Left forelimb (tissue), 1 donor: Measurements from ENCODE around the gene RAD51C.
"Not testable (repeated sequence)": the region's sequence is repeated elsewhere in the genome, so short reads cannot be mapped to it uniquely, and the experiment has no call there.

Source experiments
- DNase-seq: peaks from one replicate; pipeline ENCODE4 v3.0.0-alpha.2; 2018; ENCODE audit warnings: low spot score

Gene RAD51C

GRCh38 chr17:58692239-58693055 lies at the start of gene RAD51C:
Gene RAD51C, plus strand, starts transcription at chr17:58692602. Its CDS starts 42 bp downstream, at chr17:58692644.
- peak; percentile 89 for DNase-seq

GRCh38 chr17:58643147-58643546 lies 49.3 kb upstream of the RAD51C start:
- no peak for DNase-seq

- DNase-seq = no peak
Observed at GRCh38 chr17:58648236-58648635, 44.2 kb upstream of the RAD51C start.

GRCh38 chr17:58657962-58658803 lies 34.2 kb upstream of the RAD51C start:
- DNase-seq = not testable (repeated sequence)

GRCh38 chr17:58658804-58659713 lies 33.3 kb upstream of the RAD51C start:
- DNase-seq = peak; percentile 84

- DNase-seq = not testable (repeated sequence)
Observed at GRCh38 chr17:58659714-58660084, 32.7 kb upstream of the RAD51C start.

GRCh38 chr17:58660621-58661020 lies 31.8 kb upstream of the RAD51C start:
- no peak for DNase-seq

GRCh38 chr17:58661499-58661898 lies 30.9 kb upstream of the RAD51C start:
- DNase-seq = no peak

GRCh38 chr17:58664302-58664701 lies 28.1 kb upstream of the RAD51C start:
- no peak for DNase-seq

GRCh38 chr17:58665946-58666857 lies 26.2 kb upstream of the RAD51C start:
- DNase-seq = no peak

GRCh38 chr17:58666858-58667267 lies 25.5 kb upstream of the RAD51C start:
- DNase-seq = no peak

- no peak for DNase-seq
Observed at GRCh38 chr17:58667934-58668597, 24.3 kb upstream of the RAD51C start.

GRCh38 chr17:58668598-58668935 lies 23.8 kb upstream of the RAD51C start:
- no peak for DNase-seq

- DNase-seq = no peak
Observed at GRCh38 chr17:58669853-58670252, 22.5 kb upstream of the RAD51C start.

GRCh38 chr17:58671969-58672368 lies 20.4 kb upstream of the RAD51C start:
- no peak for DNase-seq

GRCh38 chr17:58677194-58677880 lies 15.1 kb upstream of the RAD51C start:
- DNase-seq = no peak

- not testable (repeated sequence) for DNase-seq
Observed at GRCh38 chr17:58678287-58678686, 14.1 kb upstream of the RAD51C start.

GRCh38 chr17:58679263-58680037 lies 13.0 kb upstream of the RAD51C start:
- DNase-seq = no peak

GRCh38 chr17:58680038-58680369 lies 12.4 kb upstream of the RAD51C start:
- no peak for DNase-seq
